NCI-H187 (cell line): ENCODE data around the gene LHX8.
"Not testable (repeated sequence)": the region's sequence is repeated elsewhere in the genome, so short reads cannot be mapped to it uniquely, and the experiment has no call there.

Experiments
- DNase-seq, 2 experiments: peaks; one replicate each; lab custom pipeline; 2025; lab: John Stamatoyannopoulos, UW

Gene LHX8

DNA sequence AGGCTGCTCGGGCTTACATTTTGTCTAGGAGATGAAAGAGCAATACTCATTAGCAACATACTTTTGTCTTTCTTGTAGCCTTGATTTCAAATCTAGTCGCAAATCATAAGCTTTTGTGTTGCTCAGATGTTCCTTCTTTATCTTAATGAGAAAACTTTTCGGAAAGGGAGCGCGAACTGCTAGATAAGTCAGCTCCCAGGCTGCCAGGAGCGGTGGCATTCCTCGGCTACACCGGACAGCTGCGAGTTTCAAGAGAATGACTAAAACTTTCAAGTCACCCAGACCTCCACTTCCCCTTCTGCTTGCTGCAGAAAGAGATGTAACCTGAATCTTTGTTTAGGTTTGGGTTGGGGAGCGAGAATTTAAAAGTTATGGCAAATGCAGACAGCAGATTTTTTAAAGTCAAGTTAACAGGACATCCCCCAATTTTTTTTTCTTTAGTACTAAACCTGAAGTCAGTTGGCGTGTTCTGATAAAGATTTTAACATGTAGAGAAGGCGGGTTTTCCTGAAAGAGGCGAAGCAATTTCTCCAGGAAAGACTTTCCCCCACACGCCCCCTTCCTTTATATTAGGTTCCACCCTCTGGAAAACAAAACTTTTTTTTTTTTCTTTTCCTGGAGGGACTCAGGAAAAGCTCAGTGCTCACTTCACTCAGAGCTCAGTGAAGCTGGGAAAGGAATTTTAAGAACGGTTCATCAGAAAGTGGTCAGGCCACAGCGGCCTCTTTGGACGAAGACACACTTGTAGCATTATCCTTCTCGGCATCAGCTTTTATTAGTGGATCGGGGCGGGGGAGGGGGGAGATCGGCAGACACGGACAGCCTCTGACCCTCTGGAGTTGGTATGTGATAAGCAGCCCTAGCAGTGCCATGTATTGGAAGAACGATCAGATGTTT, at the start of gene LHX8:
LHX8 (plus strand) TSS at position 639 of the 897 bp plus-strand sequence. CDS start 2,227 bp downstream, outside the sequence.
- DNase-seq: no peak

DNA sequence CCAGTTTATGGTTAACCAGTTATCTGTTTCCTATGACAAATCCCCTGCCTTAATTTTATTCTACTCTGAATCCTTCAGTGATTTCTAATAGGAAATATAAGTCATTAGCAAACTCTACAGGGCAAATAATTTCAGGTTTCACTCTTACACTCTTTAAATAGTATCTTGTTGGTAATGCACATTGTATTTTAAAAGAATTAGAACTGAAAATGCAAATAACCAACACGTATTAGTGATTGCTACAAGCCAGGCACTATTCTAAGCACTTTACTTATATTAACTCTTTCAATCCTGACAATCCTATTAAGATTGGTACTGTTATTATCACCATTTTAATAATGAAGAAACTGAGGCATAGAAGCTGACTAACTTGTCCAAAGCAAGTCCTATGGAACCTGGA, 48.3 kb upstream of the LHX8 start:
- DNase-seq: no peak

DNA sequence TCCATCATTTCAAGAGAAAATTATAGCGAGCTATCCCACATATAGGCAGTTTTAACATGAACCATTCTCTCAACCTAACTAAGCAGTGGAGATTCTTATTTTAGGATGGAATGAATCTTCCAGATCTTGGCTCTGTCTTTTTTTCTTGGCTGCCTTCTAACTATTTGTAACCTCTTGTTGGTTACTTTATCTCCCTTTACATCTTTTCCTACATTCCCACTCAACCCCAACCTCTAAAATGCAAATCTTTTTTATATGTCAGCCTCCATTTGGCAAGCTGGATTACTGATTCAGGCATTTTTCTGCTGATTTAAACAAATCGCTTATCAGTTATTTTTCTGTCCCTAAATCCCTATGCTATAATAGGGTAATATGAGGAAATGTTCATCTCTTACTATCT, 46.9 kb upstream of the LHX8 start:
- DNase-seq: no peak

DNA sequence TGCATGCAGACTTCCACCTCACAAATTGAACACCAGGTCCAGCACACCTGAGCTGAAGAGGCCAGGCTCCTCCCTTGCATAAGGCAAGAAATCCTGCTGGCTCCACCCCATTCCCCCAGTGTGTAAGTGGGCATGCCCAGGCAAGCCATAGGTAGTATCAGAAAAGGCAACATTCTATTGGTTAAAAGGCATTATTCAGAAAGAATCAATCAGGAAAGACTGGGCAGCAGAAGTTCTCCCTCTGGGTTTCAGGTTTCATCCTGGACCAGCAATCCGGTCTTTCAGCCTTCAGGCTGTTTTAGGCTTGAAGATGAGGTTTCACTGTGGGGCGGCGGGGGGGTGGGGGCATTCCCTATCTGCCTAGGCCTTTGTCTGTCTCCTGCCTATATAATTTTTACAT, 42.0 kb upstream of the LHX8 start:
- DNase-seq: no peak

DNA sequence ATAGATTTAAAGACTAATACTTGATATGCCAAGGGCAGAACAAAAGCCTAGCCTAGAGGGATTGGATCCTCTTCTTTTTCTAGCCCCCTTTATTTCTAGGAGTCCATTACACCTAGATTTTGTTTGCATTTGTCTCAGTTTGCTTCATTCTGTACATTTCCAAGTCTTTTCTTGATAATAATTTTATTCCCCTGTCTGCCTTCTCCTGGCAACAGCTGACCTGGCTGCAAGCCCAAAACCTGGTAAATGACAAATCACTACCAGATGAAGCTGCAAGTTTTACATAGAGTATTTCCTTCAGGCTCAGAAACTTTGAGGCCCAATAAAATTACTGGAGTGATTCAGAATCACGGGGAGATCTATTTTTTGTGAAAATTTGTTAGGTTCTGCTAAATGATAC, 36.5 kb upstream of the LHX8 start:
- no peak for DNase-seq

DNA sequence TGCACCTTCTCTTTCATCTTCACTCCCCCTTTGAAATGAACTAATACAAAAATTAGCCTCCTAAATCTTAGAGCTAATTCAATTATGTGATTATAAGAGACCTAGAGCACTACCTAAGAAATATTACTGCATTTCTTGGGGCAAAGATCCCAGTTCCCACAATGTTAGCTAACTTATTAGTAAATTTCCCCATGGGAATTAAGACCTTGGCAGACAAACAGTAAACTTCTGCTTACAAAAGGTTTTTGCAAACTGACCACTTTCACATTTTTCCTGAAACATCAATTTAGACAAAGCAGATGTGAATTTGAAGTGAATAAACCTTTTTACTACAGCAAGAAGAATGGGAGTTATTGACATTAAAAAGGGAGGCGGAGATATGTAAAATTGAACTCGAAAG, 34.6 kb upstream of the LHX8 start:
- no peak for DNase-seq

DNA sequence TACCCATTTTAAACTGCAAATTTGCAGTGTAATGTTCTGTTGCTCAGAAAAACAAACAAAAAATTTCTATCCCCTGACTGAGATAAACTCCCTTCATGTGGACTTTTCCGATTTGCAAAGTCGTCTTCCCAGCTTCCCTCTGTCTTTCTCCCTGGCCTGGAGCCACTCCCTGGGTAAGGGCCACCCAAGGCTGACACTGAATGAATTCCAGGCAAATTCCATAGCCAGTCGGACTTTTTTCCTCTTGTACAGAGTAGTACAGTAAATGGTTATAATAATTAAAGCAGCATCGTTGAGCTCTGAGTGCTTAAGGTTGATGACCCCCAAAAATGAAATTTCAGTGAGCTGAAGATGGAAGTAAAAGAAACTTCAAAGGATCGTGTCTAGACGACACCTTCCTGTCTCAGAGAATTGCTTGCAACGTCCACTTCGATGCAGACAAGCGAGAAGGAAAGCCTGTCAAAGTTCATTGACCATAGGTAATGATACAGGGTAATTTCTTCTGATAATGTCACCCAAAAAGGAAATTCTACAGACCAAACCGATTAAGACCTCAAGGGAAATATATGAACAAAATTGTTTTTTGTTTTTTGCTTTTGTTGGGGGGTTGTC, 33.6 kb upstream of the LHX8 start:
- no peak for DNase-seq

DNA sequence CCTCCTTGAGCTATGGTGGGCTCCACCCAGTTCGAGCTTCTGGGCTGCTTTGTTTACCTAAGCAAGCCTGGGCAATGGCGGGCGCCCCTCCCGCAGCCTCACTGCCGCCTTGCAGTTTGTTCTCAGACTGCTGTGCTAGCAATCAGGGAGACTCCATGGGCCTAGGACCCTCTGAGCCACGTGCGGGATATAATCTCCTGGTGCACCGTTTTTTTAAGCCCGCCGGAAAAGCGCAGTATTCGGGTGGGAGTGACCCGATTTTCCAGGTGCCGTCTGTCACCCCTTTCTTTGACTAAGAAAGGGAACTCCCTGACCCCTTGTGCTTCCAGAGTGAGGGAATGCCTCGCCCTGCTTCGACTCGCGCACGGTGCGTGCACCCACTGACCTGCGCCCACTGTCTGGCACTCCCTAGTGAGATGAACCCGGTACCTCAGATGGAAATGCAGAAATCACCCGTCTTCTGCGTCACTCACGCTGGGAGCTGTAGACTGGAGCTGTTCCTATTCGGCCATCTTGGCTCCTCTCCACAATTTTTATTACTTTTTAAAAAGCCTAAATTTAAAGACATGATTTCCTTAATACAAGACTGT, 21.7 kb upstream of the LHX8 start:
- not testable (repeated sequence) for DNase-seq

DNA sequence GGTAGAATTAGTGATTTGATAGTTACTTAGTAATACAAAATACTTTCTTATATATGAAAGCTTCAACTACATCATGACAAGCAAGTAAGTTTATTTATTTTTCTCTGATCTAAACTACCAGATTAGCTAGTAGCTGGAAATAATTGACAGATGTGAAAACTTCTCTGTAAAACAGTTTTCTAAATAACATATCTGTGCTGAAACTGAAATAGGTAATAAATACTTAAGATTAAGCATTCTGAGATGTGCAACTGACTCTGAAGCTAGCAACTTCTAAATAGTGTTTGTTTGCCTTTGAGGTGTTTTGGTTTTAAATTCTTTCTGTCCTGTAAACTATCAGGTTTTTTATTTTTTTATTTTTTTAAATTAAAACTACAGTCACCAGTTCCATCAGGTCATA, 18.5 kb upstream of the LHX8 start:
- no peak for DNase-seq

DNA sequence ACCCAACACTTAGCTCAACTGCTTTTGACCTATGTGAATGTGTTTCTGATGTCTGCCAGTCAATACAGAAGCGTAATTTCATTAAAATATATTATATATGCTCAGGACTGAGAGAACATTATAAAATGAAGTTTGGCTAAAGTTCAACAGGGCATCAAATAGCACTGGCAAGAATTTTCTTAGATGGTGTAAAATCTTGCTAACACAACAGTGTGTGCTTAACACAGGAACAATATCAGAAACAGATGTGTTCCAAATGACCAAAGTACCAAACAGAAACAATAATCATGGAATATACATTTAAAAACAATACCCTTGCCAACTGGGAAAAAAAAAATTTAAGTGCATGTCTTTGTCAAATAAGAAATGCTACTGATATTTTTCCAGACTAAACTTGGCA, 10.4 kb upstream of the LHX8 start:
- DNase-seq: no peak

DNA sequence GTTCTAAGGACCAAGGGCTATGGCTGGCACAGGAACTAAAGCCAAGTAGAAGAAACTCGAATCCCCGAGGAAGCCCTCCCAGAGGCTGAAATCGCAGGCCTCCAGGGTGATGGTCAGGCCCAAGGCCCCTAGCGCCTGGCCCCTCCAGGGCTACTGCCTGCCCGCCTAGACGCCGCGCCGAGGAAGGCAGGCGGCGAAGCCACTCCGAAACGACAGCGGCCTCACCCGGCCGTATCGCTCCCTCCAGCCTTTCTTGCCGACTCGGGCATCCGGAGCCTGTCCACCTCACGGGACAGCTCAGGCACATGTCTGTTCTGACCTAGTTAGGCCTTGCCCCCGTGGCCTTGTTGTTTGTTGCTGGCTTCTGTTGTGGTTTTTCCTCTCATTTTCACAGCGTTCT, 9.7 kb upstream of the LHX8 start:
- no peak for DNase-seq

DNA sequence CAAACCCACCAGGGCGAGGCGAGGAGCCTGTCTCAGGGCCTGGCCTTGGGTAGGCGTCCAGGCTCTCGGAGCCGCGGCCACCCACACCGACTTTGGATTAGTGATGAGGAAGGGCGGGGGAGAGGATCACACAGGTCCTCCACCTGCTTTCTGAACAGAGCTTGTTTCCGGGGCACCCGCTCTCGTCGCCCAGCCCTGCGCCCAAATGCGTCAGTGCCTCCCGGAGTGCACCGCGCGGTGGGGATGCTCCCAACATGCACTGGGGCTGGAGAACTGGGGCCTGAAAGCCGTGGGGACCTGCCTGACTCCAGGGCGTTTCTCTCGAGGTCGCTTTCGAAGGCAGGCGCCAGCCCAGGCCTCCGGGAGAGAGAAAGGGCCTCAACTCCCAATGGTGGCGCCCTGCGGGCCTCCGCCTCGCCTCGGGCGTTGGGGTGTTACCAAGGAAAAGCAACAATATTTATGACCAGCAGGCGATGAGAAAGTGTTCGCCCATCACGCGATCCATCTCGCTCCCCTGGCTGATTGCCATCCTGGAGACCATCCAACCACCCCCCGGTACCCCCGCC, 8.9 kb upstream of the LHX8 start:
- DNase-seq: no peak

DNA sequence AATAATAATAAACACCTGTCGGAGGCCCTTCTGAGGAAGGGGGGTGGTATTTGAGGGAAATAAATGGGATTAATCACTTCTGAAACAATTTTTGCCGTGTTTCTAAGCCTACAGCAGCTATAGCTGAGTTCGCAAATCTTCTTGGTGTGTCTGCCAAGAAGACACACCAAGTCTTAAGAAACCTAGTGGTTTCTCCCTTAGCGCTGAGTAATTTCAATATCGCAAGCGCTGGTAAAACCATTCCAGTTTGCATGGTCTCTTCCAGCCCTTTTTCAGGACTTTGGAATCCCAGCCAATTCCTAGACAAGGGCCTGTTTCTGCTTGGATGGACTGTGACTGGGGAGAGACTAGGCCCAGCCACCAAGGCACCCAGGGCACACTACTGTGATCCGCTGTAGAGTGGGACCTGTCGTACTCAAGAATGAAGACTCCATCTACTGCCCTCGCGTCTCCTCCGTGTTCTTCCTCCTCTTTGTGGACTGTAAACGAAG, 7.5 kb upstream of the LHX8 start:
- no peak for DNase-seq

DNA sequence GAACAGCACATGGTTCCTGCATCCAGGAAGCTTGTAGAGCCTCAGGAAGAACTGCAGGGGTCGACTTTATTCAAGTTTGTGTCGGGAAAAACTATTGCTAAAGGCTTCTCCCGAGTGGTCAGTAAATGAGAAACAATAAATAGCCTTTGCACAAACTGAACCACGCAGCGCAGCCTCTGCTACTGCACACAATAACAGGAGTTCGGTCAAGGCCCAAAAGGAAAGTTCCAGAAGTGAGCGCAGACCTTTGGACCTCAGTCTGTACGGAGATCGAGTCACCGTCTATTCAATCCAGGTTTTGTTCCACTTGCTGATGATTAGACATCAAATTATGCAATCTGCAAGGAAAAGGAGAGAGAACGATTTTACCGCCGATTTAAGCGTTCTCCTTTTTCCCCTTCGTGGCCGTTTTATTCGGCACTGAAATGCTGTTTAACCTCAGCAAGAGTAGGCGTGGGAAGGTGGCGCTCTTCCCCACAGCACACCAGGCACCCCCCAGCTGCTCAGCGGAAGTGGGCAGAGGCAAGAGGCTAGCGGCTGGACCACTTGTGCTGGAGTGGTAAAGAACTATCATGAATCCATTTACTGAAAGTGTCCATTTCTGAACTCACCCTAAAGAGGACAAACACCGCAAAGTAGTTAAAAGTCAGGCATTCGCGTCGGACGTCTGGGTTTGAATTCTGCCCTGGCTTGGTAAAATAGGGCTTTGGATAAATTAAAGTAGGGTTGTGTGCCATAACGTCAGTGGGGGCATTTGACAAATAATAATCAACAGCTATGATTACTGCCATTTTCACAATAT, 6.1 kb upstream of the LHX8 start:
- DNase-seq: no peak

DNA sequence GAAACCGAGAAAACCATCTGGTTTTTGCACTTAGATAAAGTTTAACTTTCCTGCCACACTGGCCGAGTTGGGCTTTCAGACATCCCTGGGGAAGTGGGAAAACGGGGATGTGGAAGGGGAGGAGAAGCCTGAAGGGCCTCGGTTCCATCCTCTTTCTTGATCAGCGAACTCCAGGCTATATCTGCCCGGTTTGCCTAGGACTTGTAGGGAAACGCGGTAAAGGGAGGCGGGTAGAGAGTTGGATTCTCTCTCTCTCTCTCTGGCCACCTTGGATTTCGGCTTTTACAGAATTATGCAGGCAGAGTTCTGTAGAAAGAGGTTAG, 4.6 kb upstream of the LHX8 start:
- no peak for DNase-seq

DNA sequence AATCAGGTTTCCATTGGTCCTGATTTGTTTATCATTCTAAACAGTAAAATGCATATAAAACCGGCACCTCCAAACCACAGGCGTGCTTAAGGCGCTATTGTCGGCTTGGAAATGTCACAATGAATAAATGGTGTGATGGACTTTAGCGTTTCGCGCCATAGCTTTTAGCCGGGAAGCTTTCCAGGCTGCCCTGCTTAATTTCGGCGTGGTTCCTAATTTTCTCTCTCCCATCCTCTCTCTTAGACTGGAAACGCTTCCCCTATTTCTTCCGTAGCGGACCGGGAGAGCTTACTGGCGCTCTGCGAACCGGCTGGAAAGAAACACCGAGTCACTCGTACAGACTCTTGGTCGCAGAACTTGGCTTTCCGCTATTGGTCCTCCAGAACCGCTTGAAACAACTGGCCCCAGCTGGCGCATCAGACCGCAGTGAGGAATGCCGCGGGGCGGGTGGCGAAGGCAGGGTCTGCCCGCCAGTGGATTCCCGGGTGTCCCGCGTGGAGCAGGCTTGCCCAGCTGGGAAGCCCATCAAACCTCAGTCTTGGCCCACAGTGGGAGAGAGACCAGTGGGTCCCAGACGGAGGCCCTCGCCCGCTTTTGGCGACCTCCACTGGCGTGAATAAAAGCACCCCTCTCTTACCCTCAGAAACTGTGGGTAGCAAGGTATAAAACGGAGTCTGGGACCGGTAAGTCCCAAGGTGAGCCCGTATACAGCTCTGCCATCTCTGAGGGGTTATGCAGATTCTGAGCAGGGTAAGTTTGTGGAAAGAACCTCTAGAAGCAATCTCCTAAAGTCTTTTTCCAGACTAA, 4.0 kb upstream of the LHX8 start:
- DNase-seq: no peak

DNA sequence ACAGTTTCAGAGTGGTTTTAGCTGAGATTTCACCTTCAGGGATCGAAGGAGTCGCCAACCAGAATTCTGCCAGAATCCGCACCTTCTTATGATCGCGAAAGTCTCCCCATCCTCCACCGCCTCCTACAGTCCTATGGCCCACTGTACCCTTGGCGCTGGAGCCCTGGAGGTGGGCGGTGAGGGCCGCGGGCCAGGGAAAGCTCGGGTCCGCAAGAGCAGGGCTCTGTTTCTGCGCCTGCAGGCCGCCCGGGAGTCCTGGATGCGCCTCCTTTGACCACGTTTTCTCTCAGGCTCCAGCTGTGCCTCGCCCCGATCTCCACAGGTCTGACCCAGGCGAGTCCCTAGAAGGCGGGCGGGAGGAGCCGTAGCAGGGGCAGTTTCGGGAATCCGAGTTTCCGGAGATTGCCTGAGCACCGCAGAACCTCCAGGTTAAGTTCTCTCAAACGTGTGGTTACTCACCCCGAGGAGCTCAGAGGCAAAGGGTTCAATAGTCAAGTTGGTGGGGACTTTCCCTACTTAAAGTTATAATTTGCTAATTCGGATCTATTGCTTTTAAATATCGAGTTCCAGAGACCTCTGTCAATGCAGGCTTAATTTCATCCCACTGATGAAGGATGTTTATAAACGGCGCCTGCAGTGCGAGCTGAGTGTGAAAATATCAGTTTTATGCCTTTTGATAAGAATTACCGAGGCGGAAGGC, 3.2 kb upstream of the LHX8 start:
- no peak for DNase-seq

DNA sequence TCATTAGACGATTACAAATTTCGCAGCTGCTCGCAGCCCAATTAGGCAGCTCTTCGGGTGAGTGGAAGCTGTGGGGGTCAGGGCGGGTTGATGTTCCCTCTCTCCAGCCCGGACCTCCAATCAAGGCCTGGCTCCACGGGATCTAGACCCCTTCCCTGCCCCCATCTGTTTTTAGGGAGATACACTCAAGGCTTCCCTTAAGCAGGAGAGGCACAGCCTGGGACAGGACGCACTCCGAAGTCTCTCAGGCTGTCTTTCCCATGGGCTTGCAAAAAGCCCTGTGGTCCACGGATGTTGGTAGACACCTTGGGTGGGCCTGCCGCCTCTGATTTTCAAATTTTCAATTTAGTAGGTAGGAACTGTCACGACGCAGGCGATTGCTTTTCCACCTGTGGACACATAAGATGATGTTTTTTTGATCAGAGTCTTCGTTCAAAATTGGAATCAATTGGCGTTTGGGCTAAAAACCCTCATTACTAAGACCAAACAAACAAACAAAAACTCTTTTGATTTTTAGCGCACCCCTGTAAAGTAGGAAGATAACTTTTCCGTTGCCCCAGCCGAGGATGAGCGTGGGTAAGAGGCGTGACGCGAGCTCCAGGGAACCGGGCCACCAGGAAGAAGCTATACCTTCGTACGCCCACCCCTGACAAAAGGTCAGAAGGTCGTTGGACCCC, 2.5 kb upstream of the LHX8 start:
- DNase-seq: no peak

DNA sequence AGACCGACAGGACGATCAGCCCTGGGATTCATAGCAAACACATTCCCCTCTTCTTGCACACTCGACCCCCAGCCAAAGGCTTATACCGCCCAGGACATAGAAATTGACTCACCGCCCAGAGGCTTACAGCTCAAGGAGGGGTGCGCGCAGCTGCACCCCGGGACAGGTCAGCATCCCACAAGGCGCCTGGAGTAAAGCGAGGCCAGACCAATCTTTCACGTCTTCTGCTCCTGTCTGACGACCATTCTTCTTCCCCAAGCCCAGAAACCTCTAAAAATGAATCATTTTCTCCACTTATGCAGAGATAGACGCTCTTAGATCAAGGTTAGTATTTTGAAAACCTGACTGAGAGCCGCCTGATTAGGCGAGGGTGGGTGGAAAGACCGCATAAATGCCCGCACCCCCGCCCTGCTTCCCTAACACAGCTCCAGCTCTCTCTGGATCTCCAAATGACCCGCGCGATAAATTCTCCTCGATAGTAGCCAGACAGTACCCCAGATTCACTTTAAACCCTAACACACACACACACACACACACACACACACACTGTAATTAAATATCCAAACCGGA, 1.9 kb upstream of the LHX8 start:
- DNase-seq: no peak
